Fibroblast of lung (primary cell): ENCODE measurements around the gene EMID1.

ENCODE experiments used
- CTCF ChIP-seq, 2 donors: IDR thresholded peaks in 1 of 2; conservative IDR thresholded peaks in 1 of 2; 1 replicate in 1 of 2; 2 replicates in 1 of 2; pipeline ENCODE4 v1.5.1; 2011 to 2012; ENCODE audit warnings: low read length in 2 of 2, control low read depth in 1 of 2, inconsistent platforms in 1 of 2, low read depth in 1 of 2, mild to moderate bottlenecking in 1 of 2
- EZH2 ChIP-seq: IDR thresholded peaks from 2 replicates; pipeline ENCODE4 v1.5.1; 2012; ENCODE audit warnings: low read length, control low read depth, mild to moderate bottlenecking; ENCODE audit errors: missing control alignments

GRCh38 chr22:29226351-29226981 is 20.8 kb downstream of the EMID1 start:
- TF ChIP-seq CTCF (conservative IDR thresholded peaks at IDR 0.05 in 1 of 2, IDR thresholded peaks at IDR 0.05 in 1 of 2; ENCODE audit: low read depth in 1 of 2, low read length in 2 of 2): no peak
- TF ChIP-seq EZH2: no peak
